SK-N-MC (cell line): ENCODE data around the gene MAEA.

Experiments used
- EZH2 ChIP-seq: fragments of 200-600 bp; sonication (generic); IDR thresholded peaks from one replicate; pipeline ENCODE4 v1.6.1; 2017; ENCODE audit warnings: antibody characterized with exemption
- POLR2AphosphoS5 ChIP-seq: IDR thresholded peaks from 2 replicates; pipeline ENCODE4 v1.6.1; 2012; ENCODE audit warnings: mild to moderate bottlenecking, low read depth, low read length, borderline replicate concordance

- no peak for TF ChIP-seq EZH2
- TF ChIP-seq POLR2AphosphoS5: no peak
Measured at GRCh38 chr4:1383728-1384591, 94.3 kb downstream of the MAEA start.
